ENCODE results near the gene SYNDIG1. TPM values are rescaled to one million over a fixed set of nuclear protein-coding genes. Genes with fewer than 3 reads are reported as not detected.

Gene SYNDIG1
- total RNA-seq, 1 experiment from 2014 or later: not detected

- no peaks in the 10 kb centered on the region for H3K36me3 ChIP-seq (ENCODE audit: control insufficient read depth, insufficient read depth, low read length)
- no peak overlapping the region for H3K27ac ChIP-seq (ENCODE audit: low read length)
- no TSS peak for BruUV-seq (replicated peaks)
- H3K27me3 ChIP-seq (ENCODE audit: control insufficient read depth, insufficient read depth, low read length): no peaks in the 10 kb centered on the region
- ATAC-seq (no peak), DNase-seq (ENCODE audit: low read depth, low spot score) (no peak)
- POLR2A ChIA-PET: no interaction called here
- H3K9me3 ChIP-seq (ENCODE audit: control insufficient read depth, insufficient read depth, low read depth, low read length): no peaks in the 10 kb centered on the region
- H3K4me1 ChIP-seq (ENCODE audit: control insufficient read depth, insufficient read depth, low read length): no peaks in the 10 kb centered on the region
- CTCF ChIA-PET: no interaction called here
- TF ChIP-seq TCF7L2 (IDR thresholded peaks at IDR 0.05; ENCODE audit: low read depth, low read length): no peak
- in situ Hi-C loops (cut with HindIII; ENCODE audit: low pct_unique_long_range_greater_than_20kb, low sequenced_read_pairs): no loop called here
- intact Hi-C loops (cut with micrococcal nuclease; ENCODE audit: unreplicated experiment): no loop called here
- no peak overlapping the region for H3K4me3 ChIP-seq (ENCODE audit: low read depth in 2 of 2, low read length in 2 of 2)
Measured at GRCh38 chr20:24661255-24661654, 191.8 kb downstream of the SYNDIG1 start.

GRCh38 chr20:24662322-24662721, 192.9 kb downstream of the SYNDIG1 start:
- H3K4me3 ChIP-seq (ENCODE audit: low read depth in 2 of 2, low read length in 2 of 2): no peak overlapping the region
- H3K9me3 ChIP-seq (ENCODE audit: control insufficient read depth, insufficient read depth, low read depth, low read length): no peaks in the 10 kb centered on the region
- no peaks in the 10 kb centered on the region for H3K27me3 ChIP-seq (ENCODE audit: control insufficient read depth, insufficient read depth, low read length)
- H3K36me3 ChIP-seq (ENCODE audit: control insufficient read depth, insufficient read depth, low read length): no peaks in the 10 kb centered on the region
- POLR2A ChIA-PET: no interaction called here
- intact Hi-C loops (cut with micrococcal nuclease; ENCODE audit: unreplicated experiment): no loop called here
- no peak for TF ChIP-seq POLR2AphosphoS5 (IDR thresholded peaks at IDR 0.05; ENCODE audit: low read depth, low read length)
- TF ChIP-seq REST (IDR thresholded peaks at IDR 0.05; ENCODE audit: insufficient read depth in 1 of 2, low read depth in 2 of 2, low read length in 1 of 2): no peak
- TF ChIP-seq TCF7L2 (IDR thresholded peaks at IDR 0.05; ENCODE audit: low read depth, low read length): no peak
- no peak for TF ChIP-seq SIN3A (IDR thresholded peaks at IDR 0.05; ENCODE audit: borderline replicate concordance, insufficient read depth, low read depth, low read length)
- TF ChIP-seq CTCF (IDR thresholded peaks at IDR 0.05): no peak
- no TSS peak for BruUV-seq (replicated peaks)
- CTCF ChIA-PET: no interaction called here
- no peaks in the 10 kb centered on the region for H3K4me1 ChIP-seq (ENCODE audit: control insufficient read depth, insufficient read depth, low read length)
- in situ Hi-C loops (cut with HindIII; ENCODE audit: low pct_unique_long_range_greater_than_20kb, low sequenced_read_pairs): no loop called here
- DNase-seq (ENCODE audit: low read depth, low spot score) (no peak), ATAC-seq (no peak)
- H3K27ac ChIP-seq (ENCODE audit: low read length): no peak overlapping the region

GRCh38 chr20:24662752-24663365, 193.4 kb downstream of the SYNDIG1 start:
- BruUV-seq (replicated peaks): no TSS peak
- Histone ChIP-seq H3K4me3 (ENCODE audit: low read depth in 2 of 2, low read length in 2 of 2) (no peak overlapping the region), H3K27me3 (ENCODE audit: control insufficient read depth, insufficient read depth, low read length) (no peaks in the 10 kb centered on the region), H3K27ac (ENCODE audit: low read length) (no peak overlapping the region), H3K36me3 (ENCODE audit: control insufficient read depth, insufficient read depth, low read length) (no peaks in the 10 kb centered on the region), H3K4me1 (ENCODE audit: control insufficient read depth, insufficient read depth, low read length) (no peaks in the 10 kb centered on the region), H3K9me3 (ENCODE audit: control insufficient read depth, insufficient read depth, low read depth, low read length) (no peaks in the 10 kb centered on the region)
- TF ChIP-seq CTCF (IDR thresholded peaks at IDR 0.05) (no peak), REST (IDR thresholded peaks at IDR 0.05; ENCODE audit: insufficient read depth in 1 of 2, low read depth in 2 of 2, low read length in 1 of 2) (no peak), SIN3A (IDR thresholded peaks at IDR 0.05; ENCODE audit: borderline replicate concordance, insufficient read depth, low read depth, low read length) (no peak), TCF7L2 (IDR thresholded peaks at IDR 0.05; ENCODE audit: low read depth, low read length) (no peak), POLR2AphosphoS5 (IDR thresholded peaks at IDR 0.05; ENCODE audit: low read depth, low read length) (no peak)
- ATAC-seq (no peak), DNase-seq (ENCODE audit: low read depth, low spot score) (no peak)
- ChIA-PET CTCF (no interaction called here), POLR2A (no interaction called here)
- intact Hi-C loops (cut with micrococcal nuclease; ENCODE audit: unreplicated experiment) (no loop called here), in situ Hi-C loops (cut with HindIII; ENCODE audit: low pct_unique_long_range_greater_than_20kb, low sequenced_read_pairs) (no loop called here)

Measured in Panc1 (cell line).